Stimulated activated memory B cell treated with anti-CD40 and anti-IgM and Interleukin-4, amounts not matched to agents 10 μg/mL and 1 μg/mL and 100 μg/mL, for 72 hours (primary cell): ENCODE measurements around the gene CD3D.

ENCODE experiments used
- ATAC-seq: fragments of 150-1000 bp; cut with Tn5 transposase; 2 replicates; pipeline ENCODE4 v1.10.0; 2021
- H3K27ac Mint-ChIP-seq: one replicate; pipeline ENCODE4 v1.8.0; 2022; ENCODE audit warnings: mild to moderate bottlenecking, mixed read lengths
- H3K27me3 Mint-ChIP-seq: one replicate; pipeline ENCODE4 v1.8.0; 2022; ENCODE audit warnings: mixed read lengths
- H3K36me3 Mint-ChIP-seq: one replicate; pipeline ENCODE4 v1.8.0; 2022; ENCODE audit warnings: mixed read lengths
- H3K4me1 Mint-ChIP-seq: one replicate; pipeline ENCODE4 v1.8.0; 2022; ENCODE audit warnings: mixed read lengths
- H3K4me3 Mint-ChIP-seq: one replicate; pipeline ENCODE4 v1.8.0; 2022; ENCODE audit warnings: mild to moderate bottlenecking, moderate library complexity, mixed read lengths
- H3K9me3 Mint-ChIP-seq: one replicate; pipeline ENCODE4 v1.8.0; 2022; ENCODE audit warnings: mixed read lengths

CD3D gene

GRCh38 chr11:118295815-118296454 lies 46.6 kb downstream of the CD3D start:
- Mint-ChIP-seq H3K27ac (no peak overlapping the region), H3K9me3 (no peaks in the 10 kb centered on the region), H3K4me3 (no peak overlapping the region), H3K36me3 (no peaks in the 10 kb centered on the region), H3K27me3 (peaks cover 21% of the 10 kb centered on the region), H3K4me1 (peaks cover 3% of the 10 kb centered on the region)
- ATAC-seq = no peak

- Mint-ChIP-seq H3K9me3 (no peaks in the 10 kb centered on the region), H3K36me3 (no peaks in the 10 kb centered on the region), H3K4me1 (peaks cover 8% of the 10 kb centered on the region), H3K27me3 (peaks cover 28% of the 10 kb centered on the region), H3K27ac (no peak overlapping the region), H3K4me3 (no peak overlapping the region)
- no peak for ATAC-seq
These were observed 47.3 kb downstream of the CD3D start for GRCh38 chr11:118295199-118295598.

GRCh38 chr11:118294053-118294452 lies 48.5 kb downstream of the CD3D start:
- peaks cover 5% of the 10 kb centered on the region for H3K36me3 Mint-ChIP-seq
- no peak overlapping the region for H3K27ac Mint-ChIP-seq
- ATAC-seq = no peak
- H3K4me1 Mint-ChIP-seq = peaks cover 8% of the 10 kb centered on the region
- H3K4me3 Mint-ChIP-seq = no peak overlapping the region
- peaks cover 2% of the 10 kb centered on the region for H3K9me3 Mint-ChIP-seq
- peaks cover 36% of the 10 kb centered on the region for H3K27me3 Mint-ChIP-seq

GRCh38 chr11:118291477-118292135 lies 50.9 kb downstream of the CD3D start:
- Mint-ChIP-seq H3K9me3 (peaks cover 2% of the 10 kb centered on the region), H3K36me3 (peaks cover 5% of the 10 kb centered on the region), H3K27me3 (peaks cover 36% of the 10 kb centered on the region), H3K4me3 (no peak overlapping the region), H3K27ac (no peak overlapping the region), H3K4me1 (peaks cover 8% of the 10 kb centered on the region)
- ATAC-seq = no peak

GRCh38 chr11:118290923-118291322 lies 51.6 kb downstream of the CD3D start:
- peaks cover 5% of the 10 kb centered on the region for H3K36me3 Mint-ChIP-seq
- H3K9me3 Mint-ChIP-seq = peaks cover 2% of the 10 kb centered on the region
- H3K27me3 Mint-ChIP-seq = peaks cover 36% of the 10 kb centered on the region
- no peak overlapping the region for H3K27ac Mint-ChIP-seq
- peak; percentile 66 for ATAC-seq
- no peak overlapping the region for H3K4me3 Mint-ChIP-seq
- H3K4me1 Mint-ChIP-seq = peaks cover 8% of the 10 kb centered on the region

GRCh38 chr11:118289401-118289800 lies 53.1 kb downstream of the CD3D start:
- peaks cover 5% of the 10 kb centered on the region for H3K36me3 Mint-ChIP-seq

More at GRCh38 chr11:118289401-118289800, 53.1 kb downstream of the CD3D start:
- Mint-ChIP-seq H3K4me1 (peaks cover 8% of the 10 kb centered on the region), H3K9me3 (peaks cover 2% of the 10 kb centered on the region), H3K27me3 (peaks cover 36% of the 10 kb centered on the region), H3K27ac (no peak overlapping the region), H3K4me3 (no peak overlapping the region)
- no peak for ATAC-seq
